Activated CD8-positive, alpha-beta T cell treated with anti-CD3 and anti-CD28 coated beads for 36 hours (primary cell): ENCODE data around the gene RALGAPB. TPM values are rescaled to one million over a fixed set of nuclear protein-coding genes. Genes with fewer than 3 reads are reported as not detected.
"Not testable (repeated sequence)": the region's sequence is repeated elsewhere in the genome, so short reads cannot be mapped to it uniquely, and the experiment has no call there.

Experiments
- ATAC-seq: fragments of 200-7000 bp; cut with Tn5 transposase; one replicate; pipeline ENCODE4 v1.10.0; 2021; ENCODE audit warnings: mild to moderate bottlenecking, moderate library complexity
- CTCF ChIA-PET: fragments of 350-600 bp; sonication (Branson Sonifier 250); formaldehyde crosslinking; loops from one replicate; lab custom pipeline; 2021; ENCODE audit warnings: antibody characterized with exemption; lab: Charles Lee
- POLR2A ChIA-PET: fragments of 350-600 bp; sonication (Branson Sonifier 250); formaldehyde crosslinking; loops from one replicate; lab custom pipeline; 2021; ENCODE audit warnings: antibody characterized with exemption; lab: Charles Lee
- DNase-seq: peaks from one replicate; pipeline ENCODE4 v3.0.0-alpha.2; 2020
- H3K27ac Mint-ChIP-seq: one replicate; pipeline ENCODE4 v1.8.0; 2021; ENCODE audit warnings: mild to moderate bottlenecking, mixed read lengths
- H3K27me3 Mint-ChIP-seq: one replicate; pipeline ENCODE4 v1.8.0; 2021; ENCODE audit warnings: mixed read lengths
- H3K36me3 Mint-ChIP-seq: one replicate; pipeline ENCODE4 v1.8.0; 2021; ENCODE audit warnings: low read depth, mixed read lengths
- H3K4me1 Mint-ChIP-seq: one replicate; pipeline ENCODE4 v1.8.0; 2021; ENCODE audit warnings: low read depth, mixed read lengths
- H3K4me3 Mint-ChIP-seq: one replicate; pipeline ENCODE4 v1.8.0; 2021; ENCODE audit warnings: mild to moderate bottlenecking, moderate library complexity, mixed read lengths
- H3K9me3 Mint-ChIP-seq: one replicate; pipeline ENCODE4 v1.8.0; 2021; ENCODE audit warnings: mixed read lengths
- CTCF ChIP-seq: fragments of 200-600 bp; IDR thresholded peaks from one replicate; pipeline ENCODE4 v1.8.0; 2022; ENCODE audit warnings: antibody characterized with exemption, mild to moderate bottlenecking
- intact Hi-C: fragments of 100-400 bp; cut with micrococcal nuclease; formaldehyde crosslinking; loops from one replicate; pipeline ENCODE4 v1.10.0; 2022
- total RNA-seq, 2 experiments: library from RNA; stranded (reverse); gene quantifications; one replicate each; pipeline ENCODE4 v1.2.3, GENCODE V29; 2021

RALGAPB gene
- total RNA-seq, 2 experiments from 2014 or later: 19.8 to 21.3 TPM

DNA sequence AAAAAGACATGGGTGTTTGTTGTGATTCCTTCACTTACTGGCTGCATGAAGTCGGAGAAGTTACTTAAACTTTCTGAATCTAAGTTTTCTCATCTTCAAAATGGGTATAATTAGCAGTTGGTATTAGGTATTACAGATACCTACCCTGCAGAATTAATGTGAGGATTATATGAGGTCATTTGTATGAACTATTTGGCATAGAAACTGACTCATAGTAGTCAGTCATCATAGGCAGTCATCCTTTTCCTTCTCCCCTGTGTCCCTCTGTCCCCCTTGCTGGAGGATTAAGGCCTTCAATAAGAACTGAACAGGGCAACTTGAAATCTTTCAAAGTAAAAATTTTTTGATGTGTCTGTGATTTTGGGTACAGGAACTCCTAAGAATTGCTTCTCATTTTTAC lies 26.3 kb downstream of the RALGAPB start:
- CTCF ChIA-PET: no interaction called here
- intact Hi-C loops: no loop called here
- TF ChIP-seq CTCF: no peak
- no peak overlapping the region for H3K4me3 Mint-ChIP-seq
- H3K27me3 Mint-ChIP-seq: no peaks in the 10 kb centered on the region
- no peak overlapping the region for H3K27ac Mint-ChIP-seq
- no peak for DNase-seq
- H3K9me3 Mint-ChIP-seq: no peaks in the 10 kb centered on the region
- peaks cover 5% of the 10 kb centered on the region for H3K4me1 Mint-ChIP-seq
- POLR2A ChIA-PET: no interaction called here
- peaks cover 42% of the 10 kb centered on the region for H3K36me3 Mint-ChIP-seq
- ATAC-seq: no peak

DNA sequence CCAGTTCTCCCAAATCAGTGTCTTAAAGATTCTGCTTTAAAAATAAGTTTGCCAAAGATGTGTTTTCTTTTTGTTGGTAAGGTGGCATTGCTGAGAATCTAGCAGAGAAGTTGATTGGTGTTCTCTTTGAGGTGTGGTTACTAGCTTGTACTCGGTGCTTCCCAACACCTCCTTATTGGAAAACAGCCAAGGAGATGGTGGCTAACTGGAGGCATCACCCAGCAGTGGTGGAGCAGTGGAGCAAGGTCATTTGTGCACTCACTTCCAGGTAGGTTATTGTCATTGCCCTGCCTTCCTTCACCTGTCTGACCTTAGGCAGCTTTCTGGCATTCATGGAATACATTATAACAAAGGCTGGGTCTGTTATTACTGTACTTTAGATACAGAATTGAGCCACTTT lies 26.7 kb downstream of the RALGAPB start:
- no peak for TF ChIP-seq CTCF
- Mint-ChIP-seq H3K27ac (no peak overlapping the region), H3K4me1 (peaks cover 5% of the 10 kb centered on the region), H3K27me3 (no peaks in the 10 kb centered on the region), H3K9me3 (peaks cover under 1% of the 10 kb centered on the region), H3K36me3 (peaks cover 45% of the 10 kb centered on the region), H3K4me3 (no peak overlapping the region)
- CTCF ChIA-PET: no interaction called here
- no peak for ATAC-seq
- intact Hi-C loops: no loop called here
- POLR2A ChIA-PET: no interaction called here
- no peak for DNase-seq

- Mint-ChIP-seq H3K27ac (no peak overlapping the region), H3K9me3 (peaks cover 5% of the 10 kb centered on the region), H3K4me3 (no peak overlapping the region), H3K27me3 (no peaks in the 10 kb centered on the region), H3K36me3 (peaks cover 45% of the 10 kb centered on the region), H3K4me1 (no peaks in the 10 kb centered on the region)
- ATAC-seq: no peak
- no peak for DNase-seq
- TF ChIP-seq CTCF: no peak
- CTCF ChIA-PET: interaction anchor here (1.6 kb wide), 1 partner anchor 11 kb away, joined by 4 read pairs; no protein-coding TSS in a partner anchor
- POLR2A ChIA-PET: interaction anchor here (1.1 kb wide), 1 partner anchor 29 kb away, joined by 4 read pairs; the partner anchor contains the start of gene RALGAPB
- intact Hi-C loops: no loop called here
Measured at GRCh38 chr20:38501858-38502436, 29.3 kb downstream of the RALGAPB start.

GRCh38 chr20:38504368-38505090 lies 31.9 kb downstream of the RALGAPB start:
- intact Hi-C loops: no loop called here
- no peak for ATAC-seq
- ChIA-PET POLR2A (interaction anchor here (0.9 kb wide), 1 partner anchor 69 kb away, joined by 3 read pairs; the partner anchor contains the start of gene SNHG17), CTCF (interaction anchor here (0.9 kb wide), 1 partner anchor 59 kb away, joined by 3 read pairs; no protein-coding TSS in a partner anchor)
- DNase-seq: no peak
- Mint-ChIP-seq H3K27me3 (no peaks in the 10 kb centered on the region), H3K36me3 (peaks cover 41% of the 10 kb centered on the region), H3K4me1 (no peaks in the 10 kb centered on the region), H3K9me3 (peaks cover 5% of the 10 kb centered on the region), H3K4me3 (no peak overlapping the region), H3K27ac (no peak overlapping the region)
- no peak for TF ChIP-seq CTCF

DNA sequence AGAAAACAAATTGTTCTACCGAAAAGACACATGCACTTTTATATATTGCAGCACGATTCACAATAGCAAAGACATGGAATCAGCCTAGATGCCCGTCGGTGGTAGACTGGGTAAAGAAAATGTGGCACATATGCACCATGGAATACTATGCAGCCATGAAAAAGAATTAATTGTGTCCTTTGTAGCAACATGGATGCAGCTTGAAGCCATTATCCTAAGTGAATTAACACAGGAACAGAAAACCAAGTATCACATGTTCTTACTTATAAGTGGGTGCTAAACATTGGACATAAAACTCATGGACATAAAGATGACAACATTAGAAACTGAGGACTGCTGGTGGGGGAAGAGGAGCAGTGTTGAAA lies 32.4 kb downstream of the RALGAPB start:
- Mint-ChIP-seq H3K4me1 (no peaks in the 10 kb centered on the region), H3K27me3 (no peaks in the 10 kb centered on the region), H3K27ac (no peak overlapping the region), H3K9me3 (peaks cover 5% of the 10 kb centered on the region), H3K4me3 (no peak overlapping the region), H3K36me3 (peaks cover 44% of the 10 kb centered on the region)
- intact Hi-C loops: no loop called here
- ChIA-PET CTCF (interaction anchor here (0.9 kb wide), 1 partner anchor 59 kb away, joined by 3 read pairs; no protein-coding TSS in a partner anchor), POLR2A (no interaction called here)
- no peak for DNase-seq
- ATAC-seq: no peak
- TF ChIP-seq CTCF: no peak

GRCh38 chr20:38511726-38512125 lies 39.1 kb downstream of the RALGAPB start:
- ATAC-seq, H3K9me3 Mint-ChIP-seq, H3K4me3 Mint-ChIP-seq, H3K27me3 Mint-ChIP-seq, H3K4me1 Mint-ChIP-seq, H3K27ac Mint-ChIP-seq, intact Hi-C loops, DNase-seq: not testable (repeated sequence)
- H3K36me3 Mint-ChIP-seq: peaks cover 27% of the 10 kb centered on the region
- ChIA-PET CTCF (interaction anchor here (0.7 kb wide), 1 partner anchor 15 kb away, joined by 3 read pairs; no protein-coding TSS in a partner anchor), POLR2A (interaction anchor here (0.6 kb wide), 1 partner anchor 9 kb away, joined by 3 read pairs; no protein-coding TSS in a partner anchor)
